ENCODE data around the gene LRP11.
"Not testable (repeated sequence)": the region's sequence is repeated elsewhere in the genome, so short reads cannot be mapped to it uniquely, and the experiment has no call there.

Gene LRP11

GRCh38 chr6:149897015-149897697, 33.0 kb upstream of the LRP11 start:
- TF ChIP-seq CTCF (IDR thresholded peaks at IDR 0.05; ENCODE audit: borderline replicate concordance, insufficient read depth, low read depth, low read length), result no peak
- no peak overlapping the region for H3K4me3 ChIP-seq (ENCODE audit: low read depth, low read length)

GRCh38 chr6:149896491-149896890, 32.3 kb upstream of the LRP11 start:
- no peak for TF ChIP-seq CTCF (IDR thresholded peaks at IDR 0.05; ENCODE audit: borderline replicate concordance, insufficient read depth, low read depth, low read length)
- H3K4me3 ChIP-seq (ENCODE audit: low read depth, low read length), result no peak overlapping the region

GRCh38 chr6:149895833-149896271, 31.7 kb upstream of the LRP11 start:
- no peak overlapping the region for H3K4me3 ChIP-seq (ENCODE audit: low read depth, low read length)
- no peak for TF ChIP-seq CTCF (IDR thresholded peaks at IDR 0.05; ENCODE audit: borderline replicate concordance, insufficient read depth, low read depth, low read length)

GRCh38 chr6:149895048-149895590, 31.0 kb upstream of the LRP11 start:
- H3K4me3 ChIP-seq (ENCODE audit: low read depth, low read length), result no peak overlapping the region
- no peak for TF ChIP-seq CTCF (IDR thresholded peaks at IDR 0.05; ENCODE audit: borderline replicate concordance, insufficient read depth, low read depth, low read length)

- not testable (repeated sequence) for H3K4me3 ChIP-seq (ENCODE audit: low read depth, low read length)
Observed at GRCh38 chr6:149891864-149892263, 27.7 kb upstream of the LRP11 start.

GRCh38 chr6:149891259-149891658, 27.1 kb upstream of the LRP11 start:
- TF ChIP-seq CTCF (IDR thresholded peaks at IDR 0.05; ENCODE audit: borderline replicate concordance, insufficient read depth, low read depth, low read length), result no peak
- no peak overlapping the region for H3K4me3 ChIP-seq (ENCODE audit: low read depth, low read length)

GRCh38 chr6:149890629-149891045, 26.5 kb upstream of the LRP11 start:
- TF ChIP-seq CTCF (IDR thresholded peaks at IDR 0.05; ENCODE audit: borderline replicate concordance, insufficient read depth, low read depth, low read length), result no peak

More at GRCh38 chr6:149890629-149891045, 26.5 kb upstream of the LRP11 start:
- no peak overlapping the region for H3K4me3 ChIP-seq (ENCODE audit: low read depth, low read length)
